Fibroblast of lung (primary cell): ENCODE measurements around the gene DSCAML1.

Source experiments
- EZH2 ChIP-seq: IDR thresholded peaks from 2 replicates; pipeline ENCODE4 v1.5.1; 2012; ENCODE audit warnings: low read length, control low read depth, mild to moderate bottlenecking; ENCODE audit errors: missing control alignments
- TF ChIP-seq, protein P1 (sequence below), 2 donors: IDR thresholded peaks in 1 of 2; conservative IDR thresholded peaks in 1 of 2; 1 replicate in 1 of 2; 2 replicates in 1 of 2; pipeline ENCODE4 v1.5.1; 2011 to 2012; ENCODE audit warnings: low read length in 2 of 2, control low read depth in 1 of 2, inconsistent platforms in 1 of 2, low read depth in 1 of 2, mild to moderate bottlenecking in 1 of 2

DNA sequence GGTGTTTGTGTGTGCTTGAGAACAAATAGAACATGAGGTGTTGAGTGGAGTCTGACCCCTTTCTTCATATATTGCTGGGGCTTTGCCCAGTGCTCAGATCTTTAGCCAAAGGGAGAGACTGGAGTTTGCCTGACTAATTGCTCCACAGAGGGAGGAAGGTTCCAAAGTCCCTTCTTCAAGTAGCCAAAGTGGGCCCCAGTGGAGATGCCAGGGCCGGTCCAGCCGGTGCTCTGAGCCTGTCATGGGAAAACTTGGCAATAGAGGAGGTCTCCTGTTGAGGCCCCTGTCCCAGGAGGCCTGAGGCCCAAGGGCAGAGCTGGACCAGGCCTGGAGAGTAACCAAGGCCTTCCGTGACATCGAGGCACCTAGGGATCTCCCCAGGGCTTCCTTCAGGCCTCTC, 112.3 kb downstream of the DSCAML1 start:
- TF ChIP-seq, protein P1, sequence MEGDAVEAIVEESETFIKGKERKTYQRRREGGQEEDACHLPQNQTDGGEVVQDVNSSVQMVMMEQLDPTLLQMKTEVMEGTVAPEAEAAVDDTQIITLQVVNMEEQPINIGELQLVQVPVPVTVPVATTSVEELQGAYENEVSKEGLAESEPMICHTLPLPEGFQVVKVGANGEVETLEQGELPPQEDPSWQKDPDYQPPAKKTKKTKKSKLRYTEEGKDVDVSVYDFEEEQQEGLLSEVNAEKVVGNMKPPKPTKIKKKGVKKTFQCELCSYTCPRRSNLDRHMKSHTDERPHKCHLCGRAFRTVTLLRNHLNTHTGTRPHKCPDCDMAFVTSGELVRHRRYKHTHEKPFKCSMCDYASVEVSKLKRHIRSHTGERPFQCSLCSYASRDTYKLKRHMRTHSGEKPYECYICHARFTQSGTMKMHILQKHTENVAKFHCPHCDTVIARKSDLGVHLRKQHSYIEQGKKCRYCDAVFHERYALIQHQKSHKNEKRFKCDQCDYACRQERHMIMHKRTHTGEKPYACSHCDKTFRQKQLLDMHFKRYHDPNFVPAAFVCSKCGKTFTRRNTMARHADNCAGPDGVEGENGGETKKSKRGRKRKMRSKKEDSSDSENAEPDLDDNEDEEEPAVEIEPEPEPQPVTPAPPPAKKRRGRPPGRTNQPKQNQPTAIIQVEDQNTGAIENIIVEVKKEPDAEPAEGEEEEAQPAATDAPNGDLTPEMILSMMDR (conservative IDR thresholded peaks at IDR 0.05 in 1 of 2, IDR thresholded peaks at IDR 0.05 in 1 of 2; ENCODE audit: low read depth in 1 of 2, low read length in 2 of 2) = no peak
- TF ChIP-seq EZH2 = no peak
